ENCODE data around the gene GLCE.

Gene GLCE

DNA sequence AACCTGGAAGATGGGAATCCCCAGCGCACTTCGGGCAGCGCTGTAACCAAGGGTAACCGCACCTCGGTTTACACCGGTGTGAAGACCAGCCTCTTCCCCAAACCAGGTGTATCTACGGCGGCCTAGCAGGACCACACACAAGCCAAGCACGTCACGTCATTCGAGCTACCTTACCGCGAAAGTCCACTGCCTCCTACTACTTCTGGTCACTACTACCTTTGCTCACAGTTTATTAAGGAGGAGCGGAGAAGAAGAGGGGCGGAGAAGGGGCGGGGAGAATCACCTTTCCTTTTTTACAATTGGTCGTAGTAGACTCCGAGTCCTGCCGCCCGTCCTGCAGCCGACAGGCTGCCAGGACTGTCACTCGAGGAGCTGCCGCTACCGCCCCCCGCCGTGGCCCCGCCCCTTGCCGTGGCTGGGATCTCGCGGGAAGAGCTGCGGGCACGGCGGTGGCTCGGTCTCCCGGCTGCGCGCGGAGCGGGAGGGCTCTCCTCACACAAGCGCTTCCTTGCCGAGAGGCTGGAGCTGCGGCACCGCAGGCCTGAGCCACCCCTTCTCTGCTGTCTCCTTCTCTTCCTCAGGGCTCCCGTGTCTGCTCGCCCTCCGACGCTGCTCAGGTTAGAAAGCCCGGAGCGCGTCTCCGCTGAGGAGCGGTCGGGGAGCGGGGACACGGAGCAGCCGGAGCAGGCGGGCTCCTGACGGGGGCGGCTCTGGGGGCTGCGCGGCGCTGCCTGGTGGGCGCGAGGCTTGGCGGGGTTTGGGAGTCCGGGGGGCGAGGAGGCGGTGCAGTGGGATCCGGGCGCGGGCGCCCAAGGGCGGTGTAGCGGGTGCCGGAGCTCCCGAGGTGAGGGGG is at the start of gene GLCE:
Gene GLCE (plus strand): TSS at position 495 of the 853 bp plus-strand sequence. CDS start 95,172 bp downstream, outside the sequence.
- peak; percentile 96 for DNase-seq (ENCODE audit: low spot score)

DNA sequence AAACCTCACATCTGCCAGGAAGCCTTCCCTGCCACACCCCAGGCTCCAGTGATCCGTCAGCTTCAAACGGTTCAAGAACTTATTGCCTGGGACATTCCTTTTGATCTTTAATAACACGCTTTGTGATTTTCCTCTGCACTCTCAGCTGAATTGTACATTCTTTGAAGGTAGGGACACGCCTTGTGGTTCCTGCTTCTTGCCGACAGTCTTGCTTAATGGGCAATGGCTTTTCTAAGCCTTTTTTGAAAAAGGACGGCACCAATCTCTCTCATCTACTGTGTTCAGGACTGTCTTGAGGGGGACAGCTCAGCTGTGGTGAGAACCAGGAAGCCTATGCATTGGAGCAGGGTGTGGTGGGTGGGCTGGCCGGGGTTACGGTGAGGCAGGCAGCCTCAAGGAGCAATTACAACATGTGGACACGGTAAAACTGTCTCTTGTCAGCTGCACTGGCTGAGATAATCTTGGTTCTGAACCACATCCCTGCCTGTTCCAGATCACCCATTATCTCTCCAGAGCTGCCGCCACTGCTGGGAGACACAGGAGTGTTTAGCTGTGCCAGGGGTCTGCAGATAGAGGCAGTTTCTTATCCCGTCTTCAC is 46.0 kb upstream of the GLCE start:
- no peak for DNase-seq (ENCODE audit: low spot score)

DNA sequence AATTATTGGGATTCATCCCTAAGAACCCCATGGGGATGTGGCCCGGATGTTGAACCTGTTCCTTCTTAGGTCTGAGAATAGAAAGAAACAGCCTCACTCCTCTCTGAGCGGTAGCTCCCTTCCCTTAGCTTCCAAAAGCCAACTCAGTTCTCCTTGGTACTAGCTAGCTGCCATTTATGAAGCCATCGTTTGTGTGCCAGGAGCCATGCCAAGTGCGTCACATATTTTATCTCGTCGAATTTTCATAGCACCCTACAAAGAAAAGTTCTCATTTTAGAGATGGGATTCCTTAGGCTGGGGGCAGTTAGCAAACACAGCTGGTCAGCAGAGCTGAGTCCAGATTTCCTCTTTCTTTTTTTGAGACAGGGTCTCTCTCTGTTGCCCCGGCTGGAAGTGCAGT is 45.4 kb upstream of the GLCE start:
- DNase-seq (ENCODE audit: low spot score) = no peak

DNA sequence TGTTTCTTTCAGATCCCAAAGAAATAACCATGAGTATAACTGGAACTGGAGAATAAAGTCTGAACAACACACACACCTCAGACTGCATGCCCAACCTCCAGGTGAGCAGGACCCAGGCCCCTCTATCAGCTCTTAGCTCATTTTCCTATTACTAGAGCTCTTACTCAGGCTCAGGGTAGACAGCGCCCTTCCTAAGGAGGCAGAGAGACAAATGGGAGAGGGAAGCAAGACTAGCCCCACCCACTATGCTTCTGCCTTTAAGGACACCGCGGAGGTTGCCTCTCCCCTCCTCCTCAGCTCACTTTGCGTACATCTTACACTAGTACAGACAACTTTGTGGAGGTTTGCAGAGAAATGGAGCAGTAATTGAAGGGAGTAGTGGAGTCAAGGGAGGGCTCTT is 44.0 kb upstream of the GLCE start:
- no peak for DNase-seq (ENCODE audit: low spot score)

DNA sequence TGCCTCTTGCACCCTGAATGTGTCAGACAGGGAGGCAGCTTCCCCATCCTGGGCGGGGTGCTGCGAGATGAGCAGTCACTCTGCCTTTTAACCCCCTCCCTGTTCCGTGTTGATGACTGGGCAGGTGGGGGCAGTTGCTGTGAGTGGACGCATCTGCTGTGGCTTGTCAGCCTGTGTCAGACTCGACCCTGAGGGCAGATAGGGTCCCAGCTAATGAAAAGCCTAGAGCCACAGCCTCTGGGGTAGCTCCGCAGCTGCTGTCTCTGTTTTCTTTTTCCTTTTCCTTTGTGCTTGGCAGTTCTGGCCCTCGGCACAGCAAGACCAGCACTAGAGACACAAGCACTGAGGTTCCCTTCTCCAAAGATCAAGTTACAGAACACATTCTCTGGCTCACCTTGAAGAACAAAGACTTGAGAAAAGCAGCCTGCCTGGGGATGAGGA is 43.0 kb upstream of the GLCE start:
- DNase-seq (ENCODE audit: low spot score) = no peak

DNA sequence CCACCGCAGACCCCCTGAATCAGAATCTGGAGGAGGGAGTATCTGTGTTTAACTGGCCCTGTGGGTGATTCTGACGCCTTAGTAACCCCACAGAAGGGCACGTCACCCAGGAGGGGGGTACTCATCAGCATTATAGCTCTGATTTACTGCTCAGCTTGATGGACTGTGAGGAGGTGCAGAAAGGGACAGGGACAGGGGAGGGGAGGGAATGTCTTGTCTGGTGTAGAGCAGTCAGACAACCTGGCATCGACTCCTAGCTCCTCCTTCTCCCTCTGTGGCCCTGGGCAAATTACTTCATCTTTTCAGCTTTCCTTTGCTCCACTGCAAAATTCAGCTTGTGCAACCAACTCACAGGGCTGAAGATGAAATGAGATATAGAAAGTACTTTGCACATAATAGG is 42.3 kb upstream of the GLCE start:
- no peak for DNase-seq (ENCODE audit: low spot score)

DNA sequence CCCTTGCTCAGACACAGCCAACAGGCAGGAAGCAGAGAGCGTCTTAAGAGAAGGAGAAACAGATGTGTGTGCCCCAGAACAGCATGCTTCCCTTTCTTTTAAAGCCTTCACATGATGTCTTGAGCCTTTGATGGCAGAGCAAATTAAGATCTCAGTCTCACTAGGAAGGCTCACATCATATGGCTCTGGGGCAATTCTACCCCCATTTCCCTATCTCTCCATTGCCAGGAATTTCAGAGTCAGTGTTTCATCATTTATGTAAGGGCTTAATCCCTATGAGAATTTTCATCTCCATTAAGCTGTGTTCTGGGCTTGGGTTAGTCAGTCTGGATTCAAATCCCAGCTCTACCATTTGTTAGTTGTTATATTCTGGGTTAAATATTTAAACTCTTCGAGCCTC is 41.4 kb upstream of the GLCE start:
- no peak for DNase-seq (ENCODE audit: low spot score)

DNA sequence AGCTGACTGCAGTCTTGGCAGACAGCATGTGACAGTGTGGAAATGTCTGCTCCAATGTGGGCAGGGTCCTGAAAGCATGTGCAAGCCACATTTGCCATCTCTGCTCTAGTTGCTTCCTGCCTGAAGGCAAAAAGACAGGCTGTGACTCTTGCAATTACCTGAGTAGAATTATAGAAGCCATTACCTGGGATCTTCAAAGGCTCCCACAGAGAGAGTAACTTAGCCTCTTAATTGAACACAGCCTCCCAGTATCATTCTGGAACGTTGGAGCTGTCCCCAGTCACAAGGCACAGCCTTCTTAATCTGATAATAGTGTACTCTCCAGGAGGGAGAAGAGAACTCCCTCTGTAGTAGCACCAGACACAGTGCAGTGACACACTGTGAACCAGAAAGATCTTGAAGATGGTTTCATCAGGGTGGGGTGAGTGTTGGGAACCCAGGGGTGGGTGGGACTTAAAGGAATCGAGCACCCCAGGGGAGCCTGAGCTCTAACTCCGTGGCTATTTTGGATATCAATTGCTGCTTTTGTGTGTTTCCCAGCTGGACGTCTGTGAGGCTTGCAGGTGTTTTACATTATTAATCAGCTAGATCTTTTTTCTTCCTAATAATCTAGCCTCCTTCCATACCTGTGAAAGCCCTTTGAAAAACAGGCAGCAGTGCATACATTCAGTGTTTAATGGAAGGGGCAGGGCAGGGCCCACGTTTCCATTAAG is 40.6 kb upstream of the GLCE start:
- DNase-seq (ENCODE audit: low spot score) = no peak

DNA sequence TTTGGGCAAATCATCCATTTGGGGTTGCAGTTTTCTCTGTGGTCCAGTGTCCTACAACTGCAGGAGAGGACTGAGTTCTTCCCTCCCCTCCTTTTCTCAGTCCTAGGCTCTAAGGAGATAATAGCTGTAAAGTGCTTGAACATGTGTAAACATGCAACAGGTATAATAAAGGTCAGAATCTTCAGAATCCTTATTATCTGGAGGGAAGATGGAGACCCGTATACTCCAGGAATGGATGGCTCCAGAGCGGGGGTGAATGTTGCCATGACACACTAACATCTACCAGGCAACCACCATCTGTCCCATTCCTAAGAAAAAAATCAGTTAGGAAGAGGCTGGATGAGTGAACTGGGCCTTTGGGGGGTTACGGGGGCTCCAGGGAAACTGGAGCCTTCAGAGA is 39.7 kb upstream of the GLCE start:
- no peak for DNase-seq (ENCODE audit: low spot score)

DNA sequence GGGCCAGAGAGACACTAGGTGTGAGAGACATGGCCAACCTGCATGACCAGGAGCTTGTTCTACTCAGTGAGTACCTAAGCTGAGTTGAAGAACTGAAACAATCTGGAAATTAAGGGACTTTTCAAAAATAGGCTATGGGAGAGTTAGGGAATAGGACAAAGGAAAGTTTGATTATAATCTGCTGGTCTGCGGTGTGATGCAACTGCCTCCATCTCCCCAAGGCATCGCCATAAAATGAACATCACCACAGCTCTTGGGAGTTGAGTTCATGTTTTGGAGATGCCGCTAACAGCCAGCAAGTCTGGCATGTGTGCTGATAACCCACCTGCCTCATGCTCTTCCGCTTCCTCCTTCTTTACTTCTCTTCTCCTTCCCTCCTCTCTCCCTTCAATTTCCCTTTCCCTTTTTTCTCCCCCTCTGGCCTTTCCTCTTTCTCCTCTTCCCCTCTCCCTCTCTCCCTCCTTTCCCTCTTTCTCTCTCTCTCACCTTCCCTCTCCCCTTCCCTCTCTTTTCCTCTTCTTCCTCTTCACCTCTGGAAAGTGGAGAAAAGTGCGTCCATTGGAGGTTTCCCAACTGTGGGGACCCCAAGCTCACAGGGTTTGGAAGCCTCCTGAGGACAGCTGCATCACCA is 39.1 kb upstream of the GLCE start:
- no peak for DNase-seq (ENCODE audit: low spot score)

DNA sequence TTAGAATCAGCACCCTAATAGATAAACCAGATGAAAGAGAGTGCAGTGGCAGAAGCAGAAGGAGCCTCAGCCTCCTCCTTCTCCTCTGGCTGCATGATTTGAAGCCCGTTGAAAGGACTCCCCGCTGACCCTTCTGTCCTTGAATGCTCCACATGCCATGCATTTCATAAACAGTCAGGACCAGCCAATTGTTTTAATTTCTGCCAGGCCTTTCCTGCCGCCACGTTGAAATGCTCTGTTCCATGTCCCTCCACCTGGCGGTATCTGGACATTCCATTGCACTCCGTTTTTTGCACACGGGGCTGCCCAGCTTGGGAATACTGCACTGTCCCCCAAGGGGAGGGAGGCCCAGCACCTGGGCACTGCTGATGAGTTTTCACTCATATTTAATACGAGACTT is 35.2 kb upstream of the GLCE start:
- DNase-seq (ENCODE audit: low spot score) = no peak

DNA sequence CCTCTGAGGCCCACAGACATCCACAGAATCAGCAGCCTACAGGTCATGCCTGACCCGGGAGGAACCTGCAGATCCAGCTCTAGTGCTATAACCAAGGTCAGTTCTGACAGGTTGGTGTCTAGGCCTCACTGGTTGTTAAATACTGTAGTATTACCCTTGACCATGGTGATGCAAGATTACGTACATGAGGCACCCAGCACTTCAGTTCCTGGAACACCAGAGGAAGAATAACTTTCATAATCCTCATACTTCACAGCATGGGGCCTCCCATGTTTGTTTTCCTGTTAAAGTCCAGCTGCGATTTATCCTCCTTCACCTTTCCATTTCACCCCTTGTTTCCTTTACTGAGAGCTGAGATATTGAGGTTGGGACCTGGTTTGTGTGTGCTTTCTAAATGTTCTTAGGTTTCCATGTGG is 34.4 kb upstream of the GLCE start:
- no peak for DNase-seq (ENCODE audit: low spot score)

DNA sequence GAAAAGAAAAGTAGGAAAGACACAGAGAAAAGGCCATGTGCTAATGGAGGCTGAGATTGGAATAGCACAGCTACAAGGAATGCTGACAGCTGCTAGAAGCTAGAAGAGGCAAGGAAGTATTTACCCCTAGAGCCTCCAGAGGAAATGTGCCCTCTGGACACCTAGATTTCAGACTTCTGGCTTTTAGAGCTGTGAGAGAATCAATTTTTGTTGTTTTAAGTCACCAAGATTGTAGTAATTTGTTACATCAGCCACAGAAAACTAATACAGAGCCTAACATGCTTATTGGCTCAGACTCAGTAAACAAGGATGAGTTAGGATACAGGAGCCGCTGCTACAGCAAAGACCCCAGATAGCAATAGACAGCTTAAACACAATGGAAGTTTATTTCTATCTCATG is 33.1 kb upstream of the GLCE start:
- DNase-seq (ENCODE audit: low spot score) = no peak

DNA sequence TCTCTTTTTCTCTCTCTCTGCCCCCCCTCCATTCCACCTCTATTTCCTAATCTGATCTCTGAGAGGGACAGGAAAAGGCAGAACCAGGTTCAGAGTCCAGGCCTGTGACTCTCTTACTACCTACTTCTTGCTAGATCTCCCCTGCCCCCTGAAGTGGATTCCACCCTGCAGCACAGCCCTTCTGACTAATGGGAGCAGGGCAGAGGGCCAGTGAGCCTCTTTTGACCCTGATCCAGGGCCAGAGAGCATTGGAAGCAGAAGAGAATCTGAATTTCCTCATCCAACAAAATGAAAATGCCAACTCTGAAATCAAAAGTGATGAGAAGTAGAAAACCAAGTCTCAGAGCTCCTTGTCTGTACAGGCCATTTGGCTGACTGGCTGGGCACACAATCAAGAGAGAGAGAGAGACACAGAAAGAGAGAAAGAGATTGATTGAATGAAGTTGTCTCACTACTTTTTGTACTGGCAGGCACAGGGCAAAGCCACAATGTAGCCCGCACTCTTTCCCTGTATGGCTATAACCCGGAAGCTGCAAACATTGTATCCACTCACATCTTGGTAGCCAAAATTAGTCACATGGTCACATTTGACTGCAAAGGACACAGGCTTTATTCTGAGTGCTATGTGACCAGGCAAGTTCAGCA is 31.6 kb upstream of the GLCE start:
- DNase-seq (ENCODE audit: low spot score) = no peak

DNA sequence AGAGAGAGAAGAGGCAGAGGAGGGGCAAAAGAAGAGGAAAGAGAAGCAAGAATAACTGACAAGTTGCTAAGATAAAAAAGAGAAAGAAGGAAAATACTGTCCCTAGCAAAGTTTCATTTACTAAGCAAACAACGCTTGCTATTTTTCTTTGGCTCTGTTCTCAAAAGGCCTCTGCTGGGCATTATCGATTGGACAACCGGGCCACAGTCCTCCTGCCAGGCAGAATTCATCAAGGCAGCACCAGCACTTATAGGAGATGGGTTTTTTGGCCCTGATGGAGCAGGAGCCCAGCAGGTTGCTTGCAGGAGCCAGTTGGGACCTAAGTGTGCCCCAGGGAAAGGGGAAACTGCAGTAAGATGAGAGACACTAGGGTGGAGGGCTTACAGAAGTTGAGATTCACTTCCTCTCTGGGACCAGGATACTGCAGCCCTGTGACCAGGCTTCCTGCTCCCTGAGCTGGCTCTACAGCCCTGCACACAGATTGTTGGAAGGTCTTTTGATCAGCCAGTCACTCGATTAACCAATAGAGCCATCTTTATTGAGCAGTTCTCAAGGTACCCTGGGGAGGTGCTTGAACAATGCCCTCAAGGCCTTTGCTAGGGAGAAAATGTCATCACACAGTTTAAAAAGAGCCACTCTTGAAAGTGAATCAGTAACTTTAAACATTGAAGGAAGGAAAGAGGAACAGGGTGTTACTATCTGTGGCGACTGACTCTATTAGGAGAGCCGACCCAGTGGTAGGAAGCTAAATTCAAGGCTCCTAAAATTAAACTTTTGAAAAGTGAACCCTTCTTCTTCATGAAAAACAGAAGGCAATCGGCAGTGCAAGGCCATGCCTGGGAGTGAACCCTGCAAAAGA is 28.8 kb upstream of the GLCE start:
- no peak for DNase-seq (ENCODE audit: low spot score)

DNA sequence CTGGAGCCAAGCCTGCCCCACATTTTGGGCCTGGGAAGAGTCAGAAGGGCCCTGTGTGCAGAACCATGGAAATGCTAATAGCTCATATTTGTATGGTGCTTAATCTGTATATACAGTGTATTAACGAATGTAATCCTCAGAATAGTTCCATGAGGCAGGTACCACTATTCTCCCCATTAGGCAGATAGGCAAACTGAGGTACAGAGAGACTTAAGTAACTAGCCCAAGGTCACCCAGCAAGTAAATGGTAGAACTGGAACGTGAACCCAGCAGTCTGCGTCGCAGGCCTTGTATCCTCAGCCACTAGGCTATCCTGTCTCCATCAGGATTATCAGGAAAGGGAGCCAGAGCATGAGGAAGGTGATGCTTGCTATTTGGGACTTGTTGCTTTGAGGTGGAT is 28.0 kb upstream of the GLCE start:
- no peak for DNase-seq (ENCODE audit: low spot score)

DNA sequence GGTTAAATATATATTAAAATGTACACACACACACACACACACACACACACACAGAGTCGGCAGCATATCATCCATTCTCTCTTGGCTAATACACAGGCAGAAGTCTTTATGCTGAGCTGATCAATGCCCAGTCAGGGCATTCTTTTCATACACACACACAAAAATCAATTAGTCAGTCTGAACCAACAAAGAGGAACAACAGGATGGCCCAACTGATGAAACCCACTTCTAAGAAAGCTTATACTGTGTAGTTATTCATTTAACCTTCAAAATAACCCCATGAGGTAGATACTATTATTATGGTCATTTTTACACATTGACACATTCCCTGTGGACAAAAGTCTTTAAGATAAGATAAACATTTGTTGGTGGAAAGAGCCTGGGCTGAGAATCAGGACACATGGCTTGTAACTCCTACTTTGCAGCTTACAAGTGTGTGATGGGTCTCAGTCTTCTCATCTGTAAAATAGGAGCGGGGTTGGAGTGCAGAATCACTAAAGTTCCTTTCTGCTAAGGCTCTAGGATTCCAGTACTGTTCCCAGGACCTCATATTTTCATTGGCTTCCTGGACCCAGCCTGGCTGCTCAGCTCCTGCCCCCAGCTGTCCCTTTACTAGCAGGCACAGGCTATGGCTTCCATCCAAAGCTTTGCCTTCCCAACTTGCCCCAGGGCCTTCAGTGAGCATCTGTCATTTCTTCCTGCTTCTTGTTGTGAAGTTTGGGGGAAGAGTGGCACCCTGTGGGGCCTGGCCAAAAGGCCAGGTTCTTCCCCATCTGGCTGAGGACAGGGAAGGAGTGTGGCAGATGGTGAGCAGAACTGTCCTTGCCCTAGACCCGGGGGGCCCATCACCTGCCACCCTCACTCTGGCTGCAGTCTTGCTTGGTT is 27.2 kb upstream of the GLCE start:
- DNase-seq (ENCODE audit: low spot score) = no peak

DNA sequence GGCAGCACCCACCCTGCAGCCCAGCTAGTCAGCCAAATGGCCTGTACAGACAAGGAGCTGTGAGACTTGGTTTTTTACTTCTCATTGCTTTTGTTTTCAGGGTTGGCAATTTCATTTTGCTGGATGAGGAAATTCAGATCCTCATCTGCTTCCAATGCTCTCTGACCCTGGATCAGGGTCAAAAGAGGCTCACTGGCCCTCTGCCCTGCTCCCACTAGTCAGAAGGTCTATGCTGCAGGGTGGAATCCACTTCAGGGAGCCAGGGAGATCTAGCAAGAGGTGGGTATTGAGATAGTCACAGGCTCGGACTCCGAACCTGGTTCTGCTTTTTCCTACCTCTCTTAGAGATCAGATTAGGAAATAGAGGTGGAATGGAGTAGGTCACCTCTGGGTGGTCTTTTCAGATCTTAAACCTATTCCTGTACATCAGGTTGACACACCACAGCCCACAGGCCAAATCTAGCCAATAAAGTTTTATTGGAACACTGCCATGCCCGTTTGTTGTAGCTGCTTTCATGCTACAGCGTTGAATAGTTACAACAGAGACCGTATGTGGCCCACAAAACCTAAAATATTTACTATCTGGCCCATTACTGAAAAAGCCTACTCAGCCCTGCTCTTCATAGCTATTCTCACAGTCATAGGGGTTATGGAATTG is 26.4 kb upstream of the GLCE start:
- no peak for DNase-seq (ENCODE audit: low spot score)

DNA sequence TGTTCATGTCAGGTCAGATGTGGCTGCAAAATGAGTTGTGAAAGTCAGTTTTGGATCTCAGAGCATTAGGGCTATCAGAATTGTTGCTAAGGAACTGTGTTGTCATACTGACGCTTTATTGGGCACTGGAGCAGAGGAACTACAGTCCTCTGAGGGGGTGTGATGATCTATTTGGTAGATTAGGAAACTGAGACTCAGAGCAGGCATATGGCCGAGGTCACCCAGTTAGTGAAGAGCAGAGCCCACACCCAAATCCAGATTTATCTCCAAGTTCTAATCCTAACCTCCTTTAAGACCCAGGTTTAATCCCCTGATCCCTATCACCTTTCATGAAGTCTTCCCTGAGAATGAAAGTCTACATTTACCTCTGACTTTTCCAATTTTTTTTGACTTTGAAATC is 25.6 kb upstream of the GLCE start:
- no peak for DNase-seq (ENCODE audit: low spot score)

DNA sequence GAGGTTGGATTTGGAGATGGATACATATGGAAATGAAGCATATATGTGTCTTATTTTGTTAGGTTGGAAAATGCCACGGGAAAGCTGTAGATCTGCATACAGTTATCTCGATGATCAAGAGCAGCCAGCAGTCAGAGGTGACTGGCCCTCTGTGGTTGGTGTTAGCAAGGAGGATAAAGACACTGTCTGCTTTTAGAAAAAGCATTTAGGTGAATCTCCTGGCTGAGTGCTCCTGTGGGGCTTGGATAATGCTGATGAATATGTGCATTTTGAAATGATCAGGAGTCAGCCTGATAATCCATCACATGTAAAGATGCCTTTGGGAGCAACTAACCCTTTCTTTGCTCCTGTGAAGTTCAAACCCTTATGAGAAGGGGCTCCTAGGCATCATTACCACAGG is 24.9 kb upstream of the GLCE start:
- no peak for DNase-seq (ENCODE audit: low spot score)

Measured in kidney capillary endothelial cell (primary cell).